Caco-2 (cell line): ENCODE measurements around the gene AP5S1. TPM values are rescaled to one million over a fixed set of nuclear protein-coding genes. Genes with fewer than 3 reads are reported as not detected.

Experiments
- Bru-seq: library from RNA; stranded (reverse); fragments of 400-500 nt; gene quantifications from one replicate; lab custom pipeline; 2021; lab: Mats Ljungman, UMichigan
- BruChase-seq, 2 experiments: library from RNA; stranded (reverse); fragments of 400-500 nt; gene quantifications; one replicate each; lab custom pipeline; 2021; lab: Mats Ljungman, UMichigan
- BruUV-seq: library from RNA; stranded (reverse); fragments of 400-500 nt; replicated peaks from 2 replicates; lab custom pipeline; 2021; lab: Mats Ljungman, UMichigan
- CTCF ChIA-PET: fragments of 300-600 bp; sonication (Branson Sonifier 250); formaldehyde crosslinking; loops from one replicate; lab custom pipeline; 2022; ENCODE audit warnings: antibody characterized with exemption; lab: Charles Lee
- POLR2A ChIA-PET: fragments of 300-600 bp; sonication (Branson Sonifier 250); formaldehyde crosslinking; loops from one replicate; lab custom pipeline; 2022; ENCODE audit warnings: antibody characterized with exemption; lab: Charles Lee
- DNase-seq, 2 experiments: peaks; one replicate each; pipeline versions ENCODE4 v3.0.0 to v3.0.0-alpha.2; 2020 to 2022
- H3K27me3 ChIP-seq: replicated peaks from 2 replicates; pipeline ENCODE4 v1.6.0; 2011; ENCODE audit warnings: low read length; ENCODE audit not compliant: control insufficient read depth, insufficient read depth
- H3K36me3 ChIP-seq: 2 replicates; pipeline ENCODE4 v1.5.1; 2011; ENCODE audit warnings: low read length; ENCODE audit not compliant: control insufficient read depth, insufficient read depth
- H3K4me1 ChIP-seq: fragments of 250-450 bp; sonication (Bioruptor Pico); 2 replicates; pipeline ENCODE4 v1.5.1; 2020; ENCODE audit warnings: mild to moderate bottlenecking
- H3K4me3 ChIP-seq: 2 replicates; pipeline ENCODE4 v1.5.1; 2011; ENCODE audit warnings: low read depth, mild to moderate bottlenecking, control low read depth, low read length
- H3K9me3 ChIP-seq: fragments of 250-450 bp; sonication (Bioruptor Pico); 2 replicates; pipeline ENCODE4 v1.5.1; 2020; ENCODE audit warnings: mild to moderate bottlenecking, moderate library complexity
- H3K27ac Mint-ChIP-seq: one replicate; pipeline ENCODE4 v1.8.0; 2022; ENCODE audit warnings: mixed read lengths; ENCODE audit not compliant: unreplicated experiment
- H3K27me3 Mint-ChIP-seq: one replicate; pipeline ENCODE4 v1.8.0; 2022; ENCODE audit warnings: mixed read lengths; ENCODE audit not compliant: insufficient read depth, unreplicated experiment
- H3K36me3 Mint-ChIP-seq: one replicate; pipeline ENCODE4 v1.8.0; 2022; ENCODE audit warnings: mild to moderate bottlenecking, mixed read lengths; ENCODE audit not compliant: insufficient read depth, unreplicated experiment
- H3K4me1 Mint-ChIP-seq: one replicate; pipeline ENCODE4 v1.8.0; 2022; ENCODE audit warnings: low read depth, mixed read lengths; ENCODE audit not compliant: unreplicated experiment
- H3K4me3 Mint-ChIP-seq: one replicate; pipeline ENCODE4 v1.8.0; 2022; ENCODE audit warnings: mild to moderate bottlenecking, moderate library complexity, mixed read lengths; ENCODE audit not compliant: unreplicated experiment
- H3K9me3 Mint-ChIP-seq: one replicate; pipeline ENCODE4 v1.8.0; 2022; ENCODE audit warnings: mixed read lengths; ENCODE audit not compliant: unreplicated experiment
- intact Hi-C: fragments of 100-400 bp; cut with micrococcal nuclease; formaldehyde crosslinking; loops from one replicate; pipeline ENCODE4 v1.10.0; 2022; ENCODE audit not compliant: unreplicated experiment
- long read RNA-seq: library from polyadenylated mRNA; stranded (forward); transcript quantifications from one replicate; pipeline ENCODE4 v2.0.0, GENCODE V29; 2022
- total RNA-seq: library from RNA; stranded (reverse); gene quantifications from 2 replicates; pipeline ENCODE4 v1.2.3, GENCODE V29; 2022
- TF ChIP-seq, protein P1 (sequence below), 2 experiments: fragments of 200-600 bp in 1 of 2; IDR thresholded peaks; 1 replicate in 1 of 2; 2 replicates in 1 of 2; pipeline versions ENCODE4 v1.5.1 to v1.8.0; 2011 to 2022; ENCODE audit warnings: antibody characterized with exemption in 1 of 2, control low read depth in 1 of 2, inconsistent platforms in 1 of 2, low read depth in 1 of 2, low read length in 1 of 2, mild to moderate bottlenecking in 1 of 2, moderate library complexity in 1 of 2; ENCODE audit not compliant: insufficient read depth in 1 of 2, severe bottlenecking in 1 of 2, unreplicated experiment in 1 of 2

AP5S1 gene, protein sequence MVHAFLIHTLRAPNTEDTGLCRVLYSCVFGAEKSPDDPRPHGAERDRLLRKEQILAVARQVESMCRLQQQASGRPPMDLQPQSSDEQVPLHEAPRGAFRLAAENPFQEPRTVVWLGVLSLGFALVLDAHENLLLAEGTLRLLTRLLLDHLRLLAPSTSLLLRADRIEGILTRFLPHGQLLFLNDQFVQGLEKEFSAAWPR
- total RNA-seq = 14.9 and 17.3 TPM in 2 replicates
- percentile 60 among the genes with signal in this experiment for Bru-seq, nascent RNA
- percentile 78 among the genes with signal in this experiment for BruChase-seq, experiment 1, labeled RNA remaining after a 2-hour chase
- BruChase-seq, experiment 2, labeled RNA remaining after a 6-hour chase = percentile 72 among the genes with signal in this experiment
- long read RNA-seq, full-length matches to known transcripts = 17 of 24 reads
- long read RNA-seq, partial matches to known transcripts = 0 of 24 reads
- long read RNA-seq, other reads (novel, unspliced or antisense) = 7 of 24 reads

DNA sequence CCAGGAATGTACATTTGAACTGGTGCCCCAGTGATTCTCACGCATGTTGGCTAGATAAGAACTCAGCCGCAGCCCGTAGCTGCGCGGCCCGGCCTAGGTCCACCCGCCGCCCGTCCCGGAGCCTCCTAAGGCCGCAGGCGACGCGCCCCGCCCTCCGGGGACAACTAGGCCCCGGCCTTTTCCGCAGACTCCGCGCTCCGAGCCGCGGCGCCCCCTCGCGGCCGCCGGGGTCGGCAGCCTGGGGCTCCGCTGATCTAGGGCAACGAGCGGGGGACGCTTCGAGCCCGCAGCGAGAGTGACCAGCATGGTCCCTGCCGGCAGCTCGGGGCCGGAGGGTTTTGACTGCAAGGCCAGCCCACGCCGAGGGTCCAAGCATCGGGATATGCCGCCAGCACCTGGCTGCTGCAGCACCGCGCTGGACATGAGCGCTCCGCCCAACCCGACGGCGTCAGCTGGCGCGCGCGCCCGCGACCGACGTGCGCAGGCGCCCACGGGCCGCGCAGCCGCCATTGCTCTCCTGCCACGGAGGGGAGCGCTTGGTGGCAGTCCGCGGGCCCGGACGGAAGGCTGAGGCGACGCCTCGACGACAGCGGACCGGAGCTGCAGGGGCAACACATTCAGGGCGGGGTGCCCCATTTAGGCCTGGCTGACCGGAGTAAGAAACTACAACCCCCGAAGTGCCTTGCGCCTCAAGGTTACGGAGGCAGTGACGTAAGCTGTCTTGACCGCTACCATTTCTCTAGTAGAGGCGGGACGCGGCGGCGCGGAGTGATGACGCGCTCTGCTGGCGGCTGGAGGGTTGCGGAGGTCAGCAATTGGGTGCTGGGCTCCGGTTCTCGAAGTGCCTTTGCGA is at the start of gene AP5S1:
Gene AP5S1 (plus strand): TSS at position 500 of the 853 bp plus-strand sequence. CDS start 1,571 bp downstream, outside the sequence.
- ChIA-PET POLR2A (interaction anchor here (0.6 to 1.2 kb wide), 10 partner anchors 11 to 86 kb away, joined by 3 to 16 read pairs (median 4); partner anchors contain the start of genes ADISSP, CDC25B, CENPB and MAVS), CTCF (interaction anchor here (1.0 to 2.2 kb wide), 9 partner anchors 24 to 71 kb away, joined by 3 to 15 read pairs (median 5); partner anchors contain the start of genes ADISSP, CDC25B, CENPB and SPEF1)
- Mint-ChIP-seq H3K27ac (peak within 1 kb of the TSS; percentile 97), H3K9me3 (no peaks in the 10 kb centered on the region), H3K36me3 (peaks cover 21% of the 10 kb centered on the region), H3K27me3 (no peaks in the 10 kb centered on the region), H3K4me3 (peak within 1 kb of the TSS; percentile 92), H3K4me1 (peaks cover 7% of the 10 kb centered on the region)
- H3K4me3 ChIP-seq = peak within 1 kb of the TSS; percentile 100
- TF ChIP-seq, protein P1, sequence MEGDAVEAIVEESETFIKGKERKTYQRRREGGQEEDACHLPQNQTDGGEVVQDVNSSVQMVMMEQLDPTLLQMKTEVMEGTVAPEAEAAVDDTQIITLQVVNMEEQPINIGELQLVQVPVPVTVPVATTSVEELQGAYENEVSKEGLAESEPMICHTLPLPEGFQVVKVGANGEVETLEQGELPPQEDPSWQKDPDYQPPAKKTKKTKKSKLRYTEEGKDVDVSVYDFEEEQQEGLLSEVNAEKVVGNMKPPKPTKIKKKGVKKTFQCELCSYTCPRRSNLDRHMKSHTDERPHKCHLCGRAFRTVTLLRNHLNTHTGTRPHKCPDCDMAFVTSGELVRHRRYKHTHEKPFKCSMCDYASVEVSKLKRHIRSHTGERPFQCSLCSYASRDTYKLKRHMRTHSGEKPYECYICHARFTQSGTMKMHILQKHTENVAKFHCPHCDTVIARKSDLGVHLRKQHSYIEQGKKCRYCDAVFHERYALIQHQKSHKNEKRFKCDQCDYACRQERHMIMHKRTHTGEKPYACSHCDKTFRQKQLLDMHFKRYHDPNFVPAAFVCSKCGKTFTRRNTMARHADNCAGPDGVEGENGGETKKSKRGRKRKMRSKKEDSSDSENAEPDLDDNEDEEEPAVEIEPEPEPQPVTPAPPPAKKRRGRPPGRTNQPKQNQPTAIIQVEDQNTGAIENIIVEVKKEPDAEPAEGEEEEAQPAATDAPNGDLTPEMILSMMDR (IDR thresholded peaks at IDR 0.05; ENCODE audit: insufficient read depth in 1 of 2, low read depth in 1 of 2, low read length in 1 of 2, severe bottlenecking in 1 of 2, unreplicated experiment in 1 of 2) = peak; percentile 83 to 93
- peaks cover 4% of the 10 kb centered on the region for H3K36me3 ChIP-seq
- TSS peak; percentile 67 for BruUV-seq
- DNase-seq = peak; percentile 97 to 98
- no peaks in the 10 kb centered on the region for H3K9me3 ChIP-seq
- H3K4me1 ChIP-seq = peaks cover 15% of the 10 kb centered on the region
- no peaks in the 10 kb centered on the region for H3K27me3 ChIP-seq
- intact Hi-C loops = loop anchor here (1.0 to 2.0 kb wide), 3 partner anchors 27 to 34 kb away; partner anchors contain the start of genes CENPB and MAVS

DNA sequence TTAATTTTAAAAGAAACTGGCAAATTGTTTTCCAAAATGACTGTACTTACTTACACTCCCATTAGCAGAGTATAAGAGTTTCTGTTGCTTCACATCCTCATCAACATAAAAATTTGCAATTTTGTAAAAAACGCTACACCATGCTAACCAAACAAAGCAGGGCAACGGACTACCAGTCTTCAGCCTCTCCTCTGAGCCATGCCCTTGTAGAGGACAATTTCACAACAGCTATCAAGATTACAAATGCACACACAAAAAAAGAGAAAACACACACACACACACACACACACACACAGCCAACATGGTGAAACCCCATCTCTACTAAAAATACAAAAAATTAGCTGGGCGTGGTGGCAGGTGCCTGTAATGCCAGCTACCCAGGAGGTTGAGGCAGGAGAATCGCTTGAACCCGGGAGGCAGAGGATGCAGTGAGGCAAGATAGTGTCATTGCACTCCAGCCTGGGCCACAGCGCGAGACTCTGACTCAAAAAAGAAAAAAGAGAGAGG is 48.7 kb upstream of the AP5S1 start:
- CTCF ChIA-PET = interaction anchor here (1.3 kb wide), 1 partner anchor 95 kb away, joined by 3 read pairs; no protein-coding TSS in a partner anchor

More for the DNA sequence above, 48.7 kb upstream of the AP5S1 start:
- no TSS peak for BruUV-seq
- TF ChIP-seq, protein P1 (IDR thresholded peaks at IDR 0.05; ENCODE audit: insufficient read depth in 1 of 2, low read depth in 1 of 2, low read length in 1 of 2, severe bottlenecking in 1 of 2, unreplicated experiment in 1 of 2) = no peak
- POLR2A ChIA-PET = no interaction called here
- intact Hi-C loops = no loop called here
- DNase-seq = no peak
- Histone ChIP-seq H3K27me3 (no peaks in the 10 kb centered on the region), H3K4me3 (no peak overlapping the region), H3K9me3 (no peaks in the 10 kb centered on the region), H3K4me1 (peaks cover 8% of the 10 kb centered on the region), H3K36me3 (no peaks in the 10 kb centered on the region)
- no peaks in the 10 kb centered on the region for H3K27me3 Mint-ChIP-seq
- H3K27ac Mint-ChIP-seq = no peak overlapping the region
- no peak overlapping the region for H3K4me3 Mint-ChIP-seq
- no peaks in the 10 kb centered on the region for H3K9me3 Mint-ChIP-seq
- H3K4me1 Mint-ChIP-seq = peaks cover 7% of the 10 kb centered on the region
- H3K36me3 Mint-ChIP-seq = peaks cover 8% of the 10 kb centered on the region
